Fibroblast of skin of left quadriceps (primary cell): ENCODE measurements around the gene STPG2.
"Not testable (repeated sequence)": the region's sequence is repeated elsewhere in the genome, so short reads cannot be mapped to it uniquely, and the experiment has no call there.

Experiments used
- DNase-seq, 2 experiments: peaks; one replicate each; pipeline ENCODE4 v3.0.0-alpha.2; 2013; ENCODE audit warnings: low read depth in 2 of 2

The STPG2 gene

GRCh38 chr4:97643179-97643578 is 500.1 kb downstream of the STPG2 start:
- no peak for DNase-seq

- no peak for DNase-seq
Observed at GRCh38 chr4:97639961-97640360, 503.3 kb downstream of the STPG2 start.

- DNase-seq = not testable (repeated sequence)
Observed at GRCh38 chr4:97633831-97634230, 509.4 kb downstream of the STPG2 start.

- no peak for DNase-seq
Observed at GRCh38 chr4:97627750-97628149, 515.5 kb downstream of the STPG2 start.

- DNase-seq = no peak
Observed at GRCh38 chr4:97624204-97624603, 519.1 kb downstream of the STPG2 start.

- DNase-seq = no peak
Observed at GRCh38 chr4:97605932-97606331, 537.3 kb downstream of the STPG2 start.

- no peak for DNase-seq
Observed at GRCh38 chr4:97593248-97593647, 550.0 kb downstream of the STPG2 start.

GRCh38 chr4:97590266-97590665 is 553.0 kb downstream of the STPG2 start:
- no peak for DNase-seq

GRCh38 chr4:97589481-97590196 is 553.6 kb downstream of the STPG2 start:
- no peak for DNase-seq

- DNase-seq = no peak
Observed at GRCh38 chr4:97587912-97588311, 555.4 kb downstream of the STPG2 start.

GRCh38 chr4:97585274-97585673 is 558.0 kb downstream of the STPG2 start:
- no peak for DNase-seq

- no peak for DNase-seq
Observed at GRCh38 chr4:97582890-97583289, 560.4 kb downstream of the STPG2 start.

GRCh38 chr4:97577004-97577403 is 566.3 kb downstream of the STPG2 start:
- no peak for DNase-seq

GRCh38 chr4:97560009-97560408 is 583.3 kb downstream of the STPG2 start:
- no peak for DNase-seq

- DNase-seq = no peak
Observed at GRCh38 chr4:97558204-97558778, 585.0 kb downstream of the STPG2 start.

- DNase-seq = not testable (repeated sequence)
Observed at GRCh38 chr4:97550637-97551036, 592.6 kb downstream of the STPG2 start.

GRCh38 chr4:97548943-97549583 is 594.2 kb downstream of the STPG2 start:
- DNase-seq = no peak

GRCh38 chr4:97548186-97548585 is 595.1 kb downstream of the STPG2 start:
- no peak for DNase-seq

- no peak for DNase-seq
Observed at GRCh38 chr4:97531351-97531750, 611.9 kb downstream of the STPG2 start.

GRCh38 chr4:97530676-97531075 is 612.6 kb downstream of the STPG2 start:
- no peak for DNase-seq

GRCh38 chr4:97525236-97525635 is 618.0 kb downstream of the STPG2 start:
- no peak for DNase-seq

GRCh38 chr4:97517939-97518338 is 625.3 kb downstream of the STPG2 start:
- DNase-seq = no peak

- DNase-seq = no peak
Observed at GRCh38 chr4:97513917-97514316, 629.4 kb downstream of the STPG2 start.
